ENCODE results near the gene ARID1B. TPM values are rescaled to one million over a fixed set of nuclear protein-coding genes. Genes with fewer than 3 reads are reported as not detected.

ARID1B gene
- total and polyA plus RNA-seq, 9 of the 15 experiments (the other 6 are each of a cell fraction or from before 2014, with no cell fraction given): 12.5 to 50.5 (median 25.8) TPM

GRCh38 chr6:157029980-157030690, 253.0 kb downstream of the ARID1B start:
- WGBS (ENCODE audit: insufficient coverage, low coverage, missing lambda C conversion rate): 61% methylated on average over 4 of the region's 4 CpGs
- CTCF ChIA-PET (ENCODE audit: low intra/inter-chr PET ratio): no interaction called here
- no TSS peak for BruUV-seq (replicated peaks)
- H3K9me1 ChIP-seq (ENCODE audit: control insufficient read depth, insufficient read depth, low read length): no peaks in the 10 kb centered on the region
- DNase-seq (ENCODE audit: extremely low read depth in 1 of 4, low spot score in 3 of 4) (no peak), FAIRE-seq (no peak), ATAC-seq (no peak; the same call in 1 of the 3 replicates)
- peaks cover 23% of the 10 kb centered on the region for H3K79me2 ChIP-seq (ENCODE audit: control insufficient read depth, insufficient read depth, low read length)
- POLR2A ChIA-PET: interaction anchor here (0.6 to 1.4 kb wide), 3 partner anchors 11 to 182 kb away, joined by 3 to 4 read pairs (median 3); no protein-coding TSS in a partner anchor
- H3K9me3 ChIP-seq (replicated peaks; ENCODE audit: control insufficient read depth, insufficient read depth, low read depth, low read length): peaks cover 4% of the 10 kb centered on the region; the same call in 1 of the 2 replicates
- TF ChIP-seq MLX (CRISPR knock-in tag; conservative IDR thresholded peaks at IDR 0.05) (no peak), MITF (IDR thresholded peaks at IDR 0.05) (no peak), YY1 (IDR thresholded peaks at IDR 0.05; ENCODE audit: borderline replicate concordance in 1 of 3, control insufficient read depth in 1 of 3, extremely low read depth in 1 of 3, insufficient read depth in 3 of 3, insufficient read length in 1 of 3, insufficient replicate concordance in 2 of 3, low read depth in 1 of 3, low read length in 2 of 3) (no peak), E2F1 (CRISPR knock-in tag; IDR thresholded peaks at IDR 0.05) (no peak), ZC3H8 (IDR thresholded peaks at IDR 0.05) (no peak), RBM14 (IDR thresholded peaks at IDR 0.05; ENCODE audit: borderline replicate concordance, insufficient read depth, low read depth, low read length) (no peak), SMARCA4 (IDR thresholded peaks at IDR 0.05) (no peak), NELFE (IDR thresholded peaks at IDR 0.05; ENCODE audit: insufficient read depth, insufficient read length) (no peak)
- intact Hi-C loops (cut with micrococcal nuclease) (loop anchor here (5.0 to 10.0 kb wide), 3 partner anchors 125 to 345 kb away; no protein-coding TSS in a partner anchor), in situ Hi-C loops (cut with MboI) (no loop called here)
- H3K27ac ChIP-seq (ENCODE audit: extremely low read depth, low read depth, low read length): no peak overlapping the region
- H3K27me3 ChIP-seq (ENCODE audit: control insufficient read depth in 2 of 2, insufficient read depth in 2 of 2, low read length in 2 of 2): no peaks in the 10 kb centered on the region
- H3K9ac ChIP-seq (ENCODE audit: insufficient read depth in 1 of 2, low read depth in 2 of 2, low read length in 2 of 2): no peak overlapping the region
- H3K4me3 ChIP-seq: no peak overlapping the region
- H3K4me2 ChIP-seq (ENCODE audit: insufficient read depth, low read length): no peak overlapping the region
- H3K36me3 ChIP-seq (ENCODE audit: control insufficient read depth, insufficient read depth, low read length): no peaks in the 10 kb centered on the region
- H2AFZ ChIP-seq (ENCODE audit: low read depth, low read length): no peak overlapping the region
- no peaks in the 10 kb centered on the region; a peak in 1 of 5 replicates for H3K4me1 ChIP-seq (replicated peaks in 1 of 2; ENCODE audit: control insufficient read depth in 2 of 2, insufficient read depth in 2 of 2, low read length in 2 of 2)
- no peaks in the 10 kb centered on the region for H4K20me1 ChIP-seq (replicated peaks; ENCODE audit: control insufficient read depth, insufficient read depth, low read length)
